Motor neuron (in vitro differentiated cells): ENCODE results near the gene IGSF5. TPM values are rescaled to one million over a fixed set of nuclear protein-coding genes. Genes with fewer than 3 reads are reported as not detected.
A peak's percentile ranks its signal among the peaks of the same experiment; 100 is the strongest.
"Not testable (repeated sequence)": the region's sequence is repeated elsewhere in the genome, so short reads cannot be mapped to it uniquely, and the experiment has no call there.

Experiments
- ATAC-seq, 8 experiments: fragments of 200-7000 bp; cut with Tn5 transposase; replicated peaks in 6 of 8; 2 replicates each; pipeline ENCODE4 v1.8.0; 2021; ENCODE audit warnings: mild to moderate bottlenecking in 8 of 8, moderate library complexity in 8 of 8
- H3K27ac ChIP-seq, 2 donors: fragments of 250-450 bp; sonication (Bioruptor Pico); 2 replicates each; pipeline ENCODE4 v1.9.0; 2021; ENCODE audit warnings: antibody characterized with exemption in 2 of 2, mild to moderate bottlenecking in 2 of 2, moderate library complexity in 1 of 2
- H3K4me1 ChIP-seq, 2 donors: fragments of 250-450 bp; sonication (Bioruptor Pico); replicated peaks in 1 of 2; 2 replicates each; pipeline ENCODE4 v1.6.1; 2021; ENCODE audit warnings: antibody characterized with exemption in 2 of 2, mild to moderate bottlenecking in 2 of 2, moderate library complexity in 1 of 2
- H3K4me3 ChIP-seq, 5 donors: fragments of 250-450 bp; sonication (Bioruptor Pico); 2 replicates each; pipeline ENCODE4 v1.9.0; 2021; ENCODE audit warnings: antibody characterized with exemption in 5 of 5, mild to moderate bottlenecking in 5 of 5, moderate library complexity in 4 of 5
- WGBS, 10 experiments: fragments of 450-650 bp; shearing (Covaris generic); methylation state at CpG; one replicate each; pipeline ENCODE4 v1.0.0; 2022; 5-methylcytosine and 5-hydroxymethylcytosine counted together
- in situ Hi-C, 9 experiments: fragments of 400-800 bp; cut with MboI; loops; one replicate each; pipeline ENCODE4 v1.15.0; 2021; ENCODE audit warnings: low sequenced_read_pairs in 9 of 9, low pct_unique_long_range_greater_than_20kb in 2 of 9; ENCODE audit not compliant: unreplicated experiment in 9 of 9
- total RNA-seq, 8 experiments: library from RNA; unstranded; fragments of 300-600 nt; gene quantifications; 2 replicates each; pipeline versions ENCODE4 v1.2.3 to v1.2.4, GENCODE V29; 2022

The IGSF5 gene
- total RNA-seq, 8 experiments from 2014 or later = 0.54 to 6.1 (median 0.72) TPM; not detected in 2

DNA sequence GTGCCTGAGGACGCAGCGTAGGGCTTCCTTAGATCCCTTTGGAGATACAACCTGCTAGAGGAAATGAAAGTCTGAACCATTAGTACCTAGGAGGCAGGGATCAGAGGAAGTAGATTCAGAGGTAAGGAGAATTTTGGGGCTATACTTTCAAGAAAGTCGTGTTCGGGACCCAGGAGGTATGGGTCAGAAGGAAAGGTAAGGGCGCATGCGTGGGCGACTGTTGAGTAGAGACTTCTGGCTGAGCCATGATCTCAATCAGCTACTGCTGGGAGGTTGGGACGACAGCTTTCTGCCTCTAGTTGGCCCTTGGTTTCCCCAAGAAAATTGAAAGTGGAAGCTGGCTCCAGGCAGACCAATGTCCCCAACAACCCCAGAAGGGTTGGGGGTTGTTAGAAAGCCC lies 349 bp downstream of the IGSF5 start:
- H3K4me3 ChIP-seq, ATAC-seq, in situ Hi-C loops, H3K27ac ChIP-seq, H3K4me1 ChIP-seq: not testable (repeated sequence)
- 20 to 100% (median 96%) methylated on average over 1 to 5 of the region's 8 CpGs; no CpG with 5 or more reads in 5 of the 10 experiments for WGBS, 10 experiments

GRCh38 chr21:39750670-39751069 lies 5.7 kb downstream of the IGSF5 start:
- ATAC-seq = no peak
- Histone ChIP-seq H3K4me3 (no peak overlapping the region), H3K4me1 (no peaks in the 10 kb centered on the region), H3K27ac (no peak overlapping the region)
- whole genome bisulfite sequencing, 10 experiments = 32 to 100% (median 79%) methylated on average over 2 to 6 of the region's 8 CpGs; no CpG with 5 or more reads in 4 of the 10 experiments
- in situ Hi-C loops = no loop called here

DNA sequence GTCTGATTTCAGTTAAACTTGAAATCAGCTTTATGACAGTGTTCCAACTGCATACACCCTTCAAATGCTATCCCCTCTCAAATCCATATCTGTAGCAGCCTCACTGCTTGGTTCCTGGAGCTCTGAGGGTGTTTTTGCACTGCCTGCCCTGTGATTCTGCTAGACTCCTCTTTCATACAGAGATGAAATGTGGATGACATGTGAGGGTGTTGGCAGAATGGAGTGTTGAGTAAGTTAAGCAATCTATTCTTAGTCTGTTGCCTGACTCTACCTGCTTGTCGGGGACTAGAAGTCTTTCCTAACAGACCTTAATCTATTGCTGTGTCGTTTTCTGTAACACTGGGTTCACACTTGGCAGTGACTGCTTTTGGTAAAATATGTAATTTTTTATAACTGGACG lies 9.8 kb downstream of the IGSF5 start:
- Histone ChIP-seq H3K27ac (no peak overlapping the region), H3K4me1 (no peaks in the 10 kb centered on the region), H3K4me3 (no peak overlapping the region)
- 12 to 80% (median 45%) methylated on average over 1 to 3 of the region's 3 CpGs; no CpG with 5 or more reads in 2 of the 10 experiments for WGBS, 10 experiments
- no peak for ATAC-seq
- in situ Hi-C loops = no loop called here

DNA sequence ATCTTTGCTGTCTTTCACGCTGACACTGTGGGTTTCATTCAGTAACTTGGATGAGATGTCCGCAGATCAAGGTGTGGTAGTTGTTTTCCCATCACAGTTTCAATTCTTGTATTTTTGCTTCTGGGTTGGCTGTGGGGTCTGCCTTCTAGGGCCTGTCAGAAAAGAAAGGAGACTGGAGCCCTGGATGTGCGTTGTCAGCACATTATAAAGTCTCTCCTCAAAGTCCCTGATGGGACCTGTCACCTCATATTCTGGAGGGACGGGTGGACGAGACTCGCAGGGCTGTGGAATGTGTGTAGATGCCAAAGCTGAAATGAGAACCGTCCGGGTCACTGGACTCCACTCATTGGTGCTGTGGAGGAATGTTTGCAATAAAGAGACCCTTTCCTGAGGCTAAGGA lies 11.3 kb downstream of the IGSF5 start:
- Histone ChIP-seq H3K27ac (no peak overlapping the region), H3K4me1 (no peaks in the 10 kb centered on the region), H3K4me3 (no peak overlapping the region)
- in situ Hi-C loops = no loop called here
- 0 to 100% (median 79%) methylated on average over 1 to 6 of the region's 8 CpGs; no CpG with 5 or more reads in 1 of the 10 experiments for WGBS, 10 experiments
- ATAC-seq = no peak

- WGBS, 10 experiments = 0 to 52% (median 34%) methylated on average over 2 to 11 of the region's 12 CpGs; no CpG with 5 or more reads in 1 of the 10 experiments
- ATAC-seq = peak in 2 of 8 experiments; percentile 13 to 76
- in situ Hi-C loops = no loop called here
- peaks cover 0 to 6% of the 10 kb centered on the region in 2 donors for H3K4me1 ChIP-seq
- H3K4me3 ChIP-seq = no peak overlapping the region
- H3K27ac ChIP-seq = no peak overlapping the region
Observed at GRCh38 chr21:39763272-39763970, 18.4 kb downstream of the IGSF5 start.

DNA sequence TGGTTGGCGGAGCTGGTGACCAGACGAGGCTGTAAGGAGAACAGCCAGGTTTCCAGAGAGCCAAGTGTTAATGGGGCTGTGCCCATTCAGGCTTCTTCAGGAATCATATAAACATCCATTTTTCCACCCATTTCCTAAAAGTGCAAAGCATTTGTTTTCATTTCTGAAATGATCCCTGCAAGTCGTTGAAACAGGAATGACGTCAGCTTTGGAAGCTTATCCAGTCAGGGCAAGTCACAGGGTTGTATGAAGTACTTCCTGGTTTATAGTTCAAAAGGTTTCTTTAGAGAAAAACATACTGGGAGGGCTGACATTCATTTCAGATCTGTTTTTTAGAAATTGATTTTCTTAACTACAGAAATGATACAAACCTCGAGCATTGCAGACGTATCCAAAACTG lies 29.2 kb downstream of the IGSF5 start:
- in situ Hi-C loops = no loop called here
- WGBS, 10 experiments = 0 to 95% (median 63%) methylated on average over 1 to 6 of the region's 6 CpGs; no CpG with 5 or more reads in 2 of the 10 experiments
- peaks cover 0 to 3% of the 10 kb centered on the region in 2 donors for H3K4me1 ChIP-seq
- no peak for ATAC-seq
- H3K4me3 ChIP-seq = no peak overlapping the region
- no peak overlapping the region for H3K27ac ChIP-seq

- in situ Hi-C loops = no loop called here
- ATAC-seq = peak in 3 of 8 experiments; percentile 37 to 80 (median 76)
- Histone ChIP-seq H3K4me1 (peaks cover 0 to 3% of the 10 kb centered on the region in 2 donors), H3K4me3 (no peak overlapping the region), H3K27ac (no peak overlapping the region)
- 0 to 100% (median 54%) methylated on average over 1 of the region's 1 CpG; no CpG with 5 or more reads in 4 of the 10 experiments for WGBS, 10 experiments
Observed at GRCh38 chr21:39775816-39776215, 30.8 kb downstream of the IGSF5 start.

DNA sequence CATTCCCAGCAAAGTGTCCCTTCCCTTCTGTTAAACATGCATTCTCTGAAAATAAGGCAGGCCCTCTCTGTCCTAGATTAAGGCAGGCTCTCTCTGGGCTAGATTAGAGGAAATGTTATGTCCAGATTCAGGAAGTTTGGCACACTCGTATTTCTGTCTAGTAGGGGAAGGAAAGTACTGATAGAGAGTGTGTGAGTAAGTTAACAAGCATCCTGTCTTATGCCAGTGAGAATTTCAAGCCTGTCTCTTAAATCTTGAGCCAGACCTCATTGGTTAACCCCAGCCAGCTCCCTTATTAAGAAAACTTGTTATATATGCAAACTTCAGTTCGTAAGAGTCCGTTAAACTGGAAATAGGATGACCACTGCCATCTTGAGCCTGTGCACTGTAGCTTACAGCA lies 31.6 kb downstream of the IGSF5 start:
- in situ Hi-C loops = no loop called here
- Histone ChIP-seq H3K4me1 (peaks cover 0 to 3% of the 10 kb centered on the region in 2 donors), H3K27ac (no peak overlapping the region), H3K4me3 (no peak overlapping the region)
- no peak for ATAC-seq
- WGBS, 10 experiments = 7 to 88% (median 75%) methylated on average over 1 to 3 of the region's 3 CpGs; no CpG with 5 or more reads in 5 of the 10 experiments

- WGBS, 10 experiments = 0 to 100% (median 76%) methylated on average over 1 to 3 of the region's 3 CpGs; no CpG with 5 or more reads in 2 of the 10 experiments
- in situ Hi-C loops = no loop called here
Observed at GRCh38 chr21:39781331-39781730, 36.3 kb downstream of the IGSF5 start.

GRCh38 chr21:39788383-39788782 lies 43.4 kb downstream of the IGSF5 start:
- 0 to 50% (median 4%) methylated on average over 2 to 5 of the region's 9 CpGs; no CpG with 5 or more reads in 3 of the 10 experiments for WGBS, 10 experiments
- ATAC-seq = peak; percentile 97 to 100 (median 100)
- in situ Hi-C loops = no loop called here
- H3K4me3 ChIP-seq = peak overlapping the region in 1 of 5 donors; percentile 18
- no peaks in the 10 kb centered on the region for H3K4me1 ChIP-seq
- H3K27ac ChIP-seq = no peak overlapping the region

More at GRCh38 chr21:39781331-39781730, 36.3 kb downstream of the IGSF5 start:
- H3K4me3 ChIP-seq = no peak overlapping the region
- no peak for ATAC-seq
- H3K27ac ChIP-seq = no peak overlapping the region
- H3K4me1 ChIP-seq = no peaks in the 10 kb centered on the region

- in situ Hi-C loops = no loop called here
- ATAC-seq = no peak
- 14 to 80% (median 48%) methylated on average over 1 to 8 of the region's 8 CpGs; no CpG with 5 or more reads in 3 of the 10 experiments for WGBS, 10 experiments
- Histone ChIP-seq H3K4me1 (no peaks in the 10 kb centered on the region), H3K27ac (no peak overlapping the region), H3K4me3 (no peak overlapping the region)
Observed at GRCh38 chr21:39796466-39796865, 51.5 kb downstream of the IGSF5 start.

- Histone ChIP-seq H3K27ac (no peak overlapping the region), H3K4me1 (no peaks in the 10 kb centered on the region), H3K4me3 (no peak overlapping the region)
- 2 to 100% (median 81%) methylated on average over 1 to 7 of the region's 7 CpGs; no CpG with 5 or more reads in 2 of the 10 experiments for WGBS, 10 experiments
- no peak for ATAC-seq
- in situ Hi-C loops = no loop called here
Observed at GRCh38 chr21:39799178-39799577, 54.2 kb downstream of the IGSF5 start.

- peak in 1 of 8 experiments; percentile 47 for ATAC-seq
- 10 to 100% (median 83%) methylated on average over 1 to 4 of the region's 4 CpGs for WGBS, 10 experiments
- in situ Hi-C loops = no loop called here
- Histone ChIP-seq H3K4me3 (no peak overlapping the region), H3K27ac (no peak overlapping the region), H3K4me1 (no peaks in the 10 kb centered on the region)
Observed at GRCh38 chr21:39800311-39800710, 55.3 kb downstream of the IGSF5 start.
